Esophagus muscularis mucosa (tissue), 4 donors: ENCODE measurements around the gene PRXL2B. TPM values are rescaled to one million over a fixed set of nuclear protein-coding genes. Genes with fewer than 3 reads are reported as not detected.

Source experiments
- DNase-seq: peaks from one replicate; pipeline ENCODE4 v3.0.0-alpha.2; 2017; ENCODE audit errors: extremely low spot score
- H3K27ac ChIP-seq, 4 donors: fragments of 200-600 bp; sonication (generic); replicated peaks in 1 of 4; 1 replicate in 3 of 4; 2 replicates in 1 of 4; pipeline ENCODE4 v1.5.1; 2016 to 2019; ENCODE audit warnings: mild to moderate bottlenecking in 1 of 4
- H3K27me3 ChIP-seq, 4 donors: fragments of 200-600 bp; sonication (generic); one replicate each; pipeline versions ENCODE4 v1.5.1 to v1.6.0; 2016 to 2019
- H3K36me3 ChIP-seq, 4 donors: fragments of 200-600 bp; sonication (generic); one replicate each; pipeline ENCODE4 v1.5.1; 2016 to 2019
- H3K4me1 ChIP-seq, 4 donors: fragments of 200-600 bp; sonication (generic); one replicate each; pipeline ENCODE4 v1.5.1; 2016 to 2019
- H3K4me3 ChIP-seq, 4 donors: fragments of 200-600 bp; sonication (generic); 1 replicate in 2 of 4; 2 replicates in 2 of 4; pipeline ENCODE4 v1.5.1; 2016 to 2019; ENCODE audit warnings: mild to moderate bottlenecking in 4 of 4, moderate library complexity in 1 of 4
- H3K9me3 ChIP-seq, 4 donors: fragments of 200-600 bp; sonication (generic); 1 replicate in 3 of 4; 2 replicates in 1 of 4; pipeline ENCODE4 v1.5.1; 2016 to 2019
- EP300 ChIP-seq: sonication (generic); formaldehyde crosslinking; IDR thresholded peaks from one replicate; pipeline ENCODE4 v1.6.1; 2017; ENCODE audit warnings: antibody characterized with exemption
- POLR2A ChIP-seq: fragments of 450-650 bp; IDR thresholded peaks from one replicate; pipeline ENCODE4 v1.6.1; 2017; ENCODE audit warnings: antibody characterized with exemption, moderate library complexity, mild to moderate bottlenecking, low read depth
- POLR2AphosphoS5 ChIP-seq, 2 donors: sonication (generic); formaldehyde crosslinking; IDR thresholded peaks; one replicate each; pipeline ENCODE4 v1.6.1; 2017; ENCODE audit warnings: antibody characterized with exemption in 2 of 2
- WGBS: methylation state at CpG from one replicate; pipeline ENCODE4 v1.1.5; 2018; 5-methylcytosine and 5-hydroxymethylcytosine counted together
- intact Hi-C: fragments of 100-400 bp; cut with DNase I; formaldehyde crosslinking; loops from one replicate; pipeline ENCODE4 v1.15.1; 2023
- total RNA-seq, 4 donors: library from RNA; depleted of rRNA; stranded (reverse); fragments of >200 nt; gene quantifications; one replicate each; pipeline versions ENCODE4 v1.1.0 to v1.2.1, GENCODE V29; 2016
- TF ChIP-seq, protein P1 (sequence below), 3 experiments: fragments of 200-600 bp in 2 of 3; fragments of 450-650 bp in 1 of 3; sonication (generic) in 2 of 3; IDR thresholded peaks; one replicate each; pipeline ENCODE4 v1.5.1; 2017 to 2019; ENCODE audit warnings: antibody characterized with exemption in 3 of 3, mild to moderate bottlenecking in 2 of 3, moderate library complexity in 1 of 3

The PRXL2B gene
- total RNA-seq, 4 donors from 2014 or later: 7.9 to 18.8 (median 14.8) TPM

DNA sequence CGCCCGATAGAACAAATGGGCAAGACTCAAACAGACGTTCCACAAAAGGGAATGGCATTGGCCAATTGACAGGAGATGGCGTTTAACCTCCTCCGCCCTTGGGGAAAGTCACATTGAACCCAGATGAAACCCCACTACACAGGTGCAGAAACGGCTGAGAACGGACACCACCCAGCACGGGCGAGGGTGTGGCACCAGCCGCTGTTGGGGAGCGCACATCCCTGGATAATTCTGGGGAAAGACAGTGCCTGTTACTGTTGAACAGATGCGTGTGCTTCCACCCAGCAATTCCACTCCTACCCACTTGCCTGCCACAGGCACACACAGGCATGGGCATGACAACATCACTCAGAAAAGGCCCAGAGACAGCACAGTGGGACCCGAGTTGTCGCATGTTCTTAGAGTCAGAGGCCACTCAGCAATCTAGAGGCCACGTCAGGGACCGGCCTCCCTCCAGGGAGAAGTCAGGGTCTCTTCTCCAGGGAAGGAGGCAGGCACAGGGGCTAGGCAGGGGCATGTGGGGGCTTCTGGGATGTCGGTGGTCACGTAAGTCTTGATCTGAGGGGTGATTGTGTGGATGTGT lies 15.2 kb downstream of the PRXL2B start:
- Histone ChIP-seq H3K27ac (no peak overlapping the region), H3K4me1 (peaks cover 0 to 1% (median 0%) of the 10 kb centered on the region in 4 donors), H3K4me3 (no peak overlapping the region), H3K27me3 (peaks cover 0 to 57% (median 0%) of the 10 kb centered on the region in 4 donors), H3K9me3 (peaks cover 0 to 32% (median 7%) of the 10 kb centered on the region in 4 donors), H3K36me3 (no peaks in the 10 kb centered on the region)
- DNase-seq: no peak
- WGBS: 86% methylated on average over 12 of the region's 18 CpGs
- TF ChIP-seq POLR2A: no peak
- TF ChIP-seq, protein P1, sequence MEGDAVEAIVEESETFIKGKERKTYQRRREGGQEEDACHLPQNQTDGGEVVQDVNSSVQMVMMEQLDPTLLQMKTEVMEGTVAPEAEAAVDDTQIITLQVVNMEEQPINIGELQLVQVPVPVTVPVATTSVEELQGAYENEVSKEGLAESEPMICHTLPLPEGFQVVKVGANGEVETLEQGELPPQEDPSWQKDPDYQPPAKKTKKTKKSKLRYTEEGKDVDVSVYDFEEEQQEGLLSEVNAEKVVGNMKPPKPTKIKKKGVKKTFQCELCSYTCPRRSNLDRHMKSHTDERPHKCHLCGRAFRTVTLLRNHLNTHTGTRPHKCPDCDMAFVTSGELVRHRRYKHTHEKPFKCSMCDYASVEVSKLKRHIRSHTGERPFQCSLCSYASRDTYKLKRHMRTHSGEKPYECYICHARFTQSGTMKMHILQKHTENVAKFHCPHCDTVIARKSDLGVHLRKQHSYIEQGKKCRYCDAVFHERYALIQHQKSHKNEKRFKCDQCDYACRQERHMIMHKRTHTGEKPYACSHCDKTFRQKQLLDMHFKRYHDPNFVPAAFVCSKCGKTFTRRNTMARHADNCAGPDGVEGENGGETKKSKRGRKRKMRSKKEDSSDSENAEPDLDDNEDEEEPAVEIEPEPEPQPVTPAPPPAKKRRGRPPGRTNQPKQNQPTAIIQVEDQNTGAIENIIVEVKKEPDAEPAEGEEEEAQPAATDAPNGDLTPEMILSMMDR (IDR thresholded peaks at IDR 0.05): no peak
- TF ChIP-seq POLR2AphosphoS5 (IDR thresholded peaks at IDR 0.05): no peak
- TF ChIP-seq EP300: no peak
- intact Hi-C loops: no loop called here

DNA sequence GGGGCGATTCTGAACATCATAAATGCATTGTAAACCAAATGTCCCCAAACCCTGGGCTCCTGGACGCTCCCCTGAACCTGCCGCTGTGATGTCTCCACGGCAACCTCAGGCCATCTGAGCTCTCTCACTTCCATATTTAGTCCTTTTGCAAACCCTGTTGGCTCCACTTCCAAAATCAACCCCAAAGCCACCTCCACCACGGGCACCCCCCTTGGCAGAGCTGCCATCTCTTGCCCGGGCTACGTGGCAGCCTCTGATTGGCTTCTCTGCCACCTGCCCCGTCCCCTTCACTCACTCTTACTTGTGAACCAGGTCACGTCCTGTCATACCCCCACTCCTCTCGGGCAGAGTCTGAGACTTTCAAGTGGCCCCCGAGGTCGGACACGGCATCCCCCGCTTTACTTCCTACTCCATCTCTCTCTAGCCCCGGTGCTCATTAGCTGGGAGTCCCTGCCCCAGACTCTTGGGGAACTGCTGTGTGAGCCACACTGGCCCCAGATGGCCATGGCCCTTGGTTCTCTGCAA lies 15.8 kb downstream of the PRXL2B start:
- Histone ChIP-seq H3K36me3 (no peaks in the 10 kb centered on the region), H3K27ac (no peak overlapping the region), H3K27me3 (peaks cover 0 to 57% (median 0%) of the 10 kb centered on the region in 4 donors), H3K4me3 (no peak overlapping the region), H3K4me1 (peaks cover under 1 to 7% (median 4%) of the 10 kb centered on the region in 4 donors), H3K9me3 (peaks cover 0 to 32% (median 7%) of the 10 kb centered on the region in 4 donors)
- intact Hi-C loops: no loop called here
- DNase-seq: no peak
- WGBS: 81% methylated on average over 14 of the region's 15 CpGs
- TF ChIP-seq POLR2AphosphoS5 (IDR thresholded peaks at IDR 0.05): no peak
- TF ChIP-seq, protein P1 (IDR thresholded peaks at IDR 0.05): no peak
- TF ChIP-seq POLR2A: no peak
- no peak for TF ChIP-seq EP300

DNA sequence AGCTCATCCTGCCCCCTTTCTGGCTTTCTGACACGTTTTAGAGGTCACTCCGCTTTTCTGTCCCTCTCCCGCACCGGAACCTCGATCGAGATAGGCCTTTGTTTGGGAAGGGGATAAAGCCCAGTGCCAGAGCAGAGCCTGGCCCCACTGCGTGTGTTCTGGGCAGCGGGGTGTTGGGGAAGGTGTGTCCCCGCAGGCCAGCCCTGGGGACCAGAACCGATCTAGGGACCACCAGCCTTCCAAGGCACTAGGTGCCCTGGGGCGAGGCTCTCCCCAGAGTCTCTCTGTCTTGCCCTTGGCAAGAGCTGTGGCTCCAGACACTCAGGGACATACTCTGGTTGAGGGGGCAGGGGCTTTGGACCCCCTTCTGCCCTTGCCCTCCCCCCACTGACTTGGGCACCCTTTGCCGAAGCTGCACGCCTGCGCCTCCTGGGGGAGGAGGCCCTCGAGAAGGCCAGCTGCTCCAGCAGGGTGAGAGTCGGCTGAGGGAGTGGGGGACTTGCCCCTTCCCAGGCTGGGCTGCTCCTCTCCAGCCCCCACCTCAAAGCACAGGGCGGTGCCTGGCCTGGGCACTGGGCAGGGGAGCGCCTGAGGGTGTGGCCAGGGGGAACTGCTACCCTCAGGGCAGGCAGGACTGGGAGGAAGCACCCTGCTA lies 16.4 kb downstream of the PRXL2B start:
- H3K4me1 ChIP-seq: peaks cover 6 to 11% (median 9%) of the 10 kb centered on the region in 4 donors
- TF ChIP-seq EP300: no peak
- TF ChIP-seq POLR2A: no peak
- TF ChIP-seq, protein P1 (IDR thresholded peaks at IDR 0.05): no peak
- no peak for TF ChIP-seq POLR2AphosphoS5 (IDR thresholded peaks at IDR 0.05)
- H3K36me3 ChIP-seq: no peaks in the 10 kb centered on the region
- no peak for DNase-seq
- intact Hi-C loops: no loop called here
- WGBS: 81% methylated on average over 16 of the region's 18 CpGs
- peaks cover 0 to 57% (median 0%) of the 10 kb centered on the region in 4 donors for H3K27me3 ChIP-seq
- H3K27ac ChIP-seq: no peak overlapping the region
- H3K9me3 ChIP-seq: peaks cover 0 to 31% (median 6%) of the 10 kb centered on the region in 4 donors
- no peak overlapping the region for H3K4me3 ChIP-seq

DNA sequence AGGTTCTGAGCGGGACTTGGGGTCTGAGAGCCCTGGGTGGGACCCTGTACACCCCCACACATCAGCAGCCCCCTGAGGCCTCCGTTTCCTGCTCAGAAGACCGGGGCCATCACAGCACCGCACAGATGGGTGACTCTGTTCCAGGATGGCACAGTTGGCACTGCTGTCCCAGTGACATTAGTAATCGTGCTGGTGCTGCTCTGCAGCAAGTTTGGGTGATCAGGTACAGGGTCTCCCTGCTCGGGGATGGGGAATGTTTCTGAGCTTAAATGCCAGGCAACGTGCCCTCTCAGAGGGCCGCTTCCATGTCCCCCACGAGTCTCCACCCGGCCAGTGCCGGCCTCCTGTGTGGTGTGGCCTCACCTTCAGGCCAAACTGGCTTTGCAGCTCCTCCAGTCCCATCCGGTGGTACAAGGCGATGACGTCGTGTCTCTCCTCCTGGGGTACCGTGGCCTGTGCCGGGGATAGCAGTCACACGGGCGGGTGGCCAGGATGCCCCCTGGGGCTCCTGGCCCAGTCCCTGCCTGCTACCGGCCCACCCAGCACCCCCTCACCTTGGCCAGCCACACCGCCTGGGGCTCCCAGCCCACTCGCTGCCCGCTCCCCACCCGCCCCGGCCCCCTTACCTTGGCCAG lies 17.1 kb downstream of the PRXL2B start:
- 85% methylated on average over 11 of the region's 25 CpGs for WGBS
- H3K4me3 ChIP-seq: no peak overlapping the region
- H3K36me3 ChIP-seq: no peaks in the 10 kb centered on the region
- DNase-seq: no peak
- peaks cover 0 to 57% (median 0%) of the 10 kb centered on the region in 4 donors for H3K27me3 ChIP-seq
- intact Hi-C loops: no loop called here
- peaks cover 0 to 24% (median 3%) of the 10 kb centered on the region in 4 donors for H3K9me3 ChIP-seq
- H3K4me1 ChIP-seq: peaks cover 7 to 12% (median 9%) of the 10 kb centered on the region in 4 donors
- TF ChIP-seq, protein P1 (IDR thresholded peaks at IDR 0.05): no peak
- TF ChIP-seq EP300 (no peak), POLR2A (no peak), POLR2AphosphoS5 (IDR thresholded peaks at IDR 0.05) (no peak)
- no peak overlapping the region for H3K27ac ChIP-seq
